K562 (cell line): ENCODE measurements around the gene CEP20. TPM values are rescaled to one million over a fixed set of nuclear protein-coding genes. Genes with fewer than 3 reads are reported as not detected.

ENCODE experiments used
- ATAC-seq: fragments of 200-7000 bp; cut with Tn5 transposase; 3 replicates; pipeline ENCODE4 v1.9.1; 2020; ENCODE audit warnings: moderate library complexity
- BruUV-seq: library from RNA; stranded (reverse); fragments of 400-500 nt; replicated peaks from 2 replicates; lab custom pipeline; 2021; lab: Mats Ljungman, UMichigan
- CTCF ChIA-PET: fragments of 300-600 bp; formaldehyde crosslinking; extraction: SDS; loops from one replicate; lab custom pipeline; 2021; ENCODE audit warnings: low intra/inter-chr PET ratio; lab: Yijun Ruan, JAX
- POLR2A ChIA-PET: fragments of 300-600, 350-650 bp; sonication (Branson Sonifier 250); formaldehyde crosslinking; extraction: SDS; loops from one replicate; lab custom pipeline; 2021; ENCODE audit warnings: antibody characterized with exemption, inconsistent platforms; lab: Yijun Ruan, JAX
- DNase-seq, 4 experiments: peaks; one replicate each; pipeline versions ENCODE4 v3.0.0 to v3.0.0-alpha.2; 2011 to 2018; ENCODE audit warnings: low spot score in 3 of 4, mixed read lengths in 3 of 4; ENCODE audit errors: extremely low read depth in 1 of 4
- FAIRE-seq: peaks from 2 replicates; lab custom pipeline; 2011; peaks lifted over from hg19 to GRCh38; lab: Jason Lieb, UNC
- H2AFZ ChIP-seq: 2 replicates; pipeline ENCODE4 v1.6.0; 2011; ENCODE audit warnings: low read depth, low read length, control low read depth, inconsistent platforms
- H3K27ac ChIP-seq: fragments of 200-600 bp; 3 replicates; pipeline ENCODE4 v1.8.0; 2011; ENCODE audit warnings: low read depth, mild to moderate bottlenecking, control low read depth, inconsistent platforms, low read length, moderate library complexity, mixed read lengths; ENCODE audit errors: extremely low read depth
- H3K27me3 ChIP-seq, 2 experiments: fragments of 300-600 bp in 1 of 2; 2 replicates in 1 of 2; 3 replicates in 1 of 2; pipeline versions ENCODE4 v1.6.0 to v1.8.0; 2011; ENCODE audit warnings: inconsistent platforms in 2 of 2, low read length in 2 of 2, mild to moderate bottlenecking in 1 of 2, mixed read lengths in 1 of 2, moderate library complexity in 1 of 2; ENCODE audit not compliant: control insufficient read depth in 2 of 2, insufficient read depth in 2 of 2
- H3K36me3 ChIP-seq: fragments of 300-600 bp; 3 replicates; pipeline ENCODE4 v1.8.0; 2011; ENCODE audit warnings: mild to moderate bottlenecking, low read length, inconsistent platforms; ENCODE audit not compliant: control insufficient read depth, insufficient read depth
- H3K4me1 ChIP-seq, 2 experiments: fragments of 200-600 bp in 1 of 2; replicated peaks in 1 of 2; 2 replicates in 1 of 2; 3 replicates in 1 of 2; pipeline versions ENCODE4 v1.5.1 to v1.8.0; 2011; ENCODE audit warnings: inconsistent platforms in 2 of 2, low read length in 2 of 2, mild to moderate bottlenecking in 1 of 2, mixed read lengths in 1 of 2, moderate library complexity in 1 of 2; ENCODE audit not compliant: control insufficient read depth in 2 of 2, insufficient read depth in 2 of 2
- H3K4me2 ChIP-seq: 2 replicates; pipeline ENCODE4 v1.6.1; 2011; ENCODE audit warnings: low read length, control low read depth, inconsistent platforms, mixed read lengths; ENCODE audit not compliant: insufficient read depth
- H3K4me3 ChIP-seq: fragments of 200-600 bp; sonication (generic), shearing (Covaris generic); 2 replicates; pipeline ENCODE4 v1.5.1; 2016; ENCODE audit warnings: control low read depth, inconsistent platforms
- H3K79me2 ChIP-seq: fragments of 200-600 bp; 3 replicates; pipeline ENCODE4 v1.8.0; 2011; ENCODE audit warnings: low read length, inconsistent platforms; ENCODE audit not compliant: control insufficient read depth, insufficient read depth
- H3K9ac ChIP-seq, 2 experiments: 2 replicates each; pipeline versions ENCODE4 v1.6.0 to v1.6.1; 2011; ENCODE audit warnings: low read depth in 2 of 2, low read length in 2 of 2, control low read depth in 1 of 2, inconsistent platforms in 1 of 2, mild to moderate bottlenecking in 1 of 2, mixed read lengths in 1 of 2; ENCODE audit not compliant: insufficient read depth in 1 of 2
- H3K9me1 ChIP-seq: one replicate; pipeline ENCODE4 v1.6.0; 2011; ENCODE audit warnings: inconsistent platforms, mild to moderate bottlenecking, low read length, moderate library complexity; ENCODE audit not compliant: control insufficient read depth, insufficient read depth
- H3K9me3 ChIP-seq: replicated peaks from 2 replicates; pipeline ENCODE4 v1.5.1; 2011; ENCODE audit warnings: low read depth, low read length, inconsistent platforms; ENCODE audit not compliant: control insufficient read depth, insufficient read depth
- H4K20me1 ChIP-seq: replicated peaks from 2 replicates; pipeline ENCODE4 v1.6.1; 2011; ENCODE audit warnings: low read length, inconsistent platforms, mixed read lengths; ENCODE audit not compliant: control insufficient read depth, insufficient read depth
- AFF1 ChIP-seq, 2 experiments: fragments of 450-650 bp; IDR thresholded peaks; 2 replicates each; pipeline ENCODE4 v1.6.1; 2018; ENCODE audit warnings: mild to moderate bottlenecking in 2 of 2, low read depth in 1 of 2; ENCODE audit not compliant: partially characterized antibody in 2 of 2
- ARID1B ChIP-seq: fragments of 450-650 bp; IDR thresholded peaks from 2 replicates; pipeline ENCODE4 v1.6.1; 2016; ENCODE audit warnings: antibody characterized with exemption, mild to moderate bottlenecking, inconsistent platforms
- ATF7 ChIP-seq: fragments of 450-650 bp; IDR thresholded peaks from 2 replicates; pipeline ENCODE4 v1.7.1; 2014; ENCODE audit warnings: mild to moderate bottlenecking, moderate library complexity
- BHLHE40 ChIP-seq: IDR thresholded peaks from 2 replicates; pipeline ENCODE4 v1.6.1; 2011; ENCODE audit warnings: low read length, improper control_type of control experiment
- CHD2 ChIP-seq: IDR thresholded peaks from 2 replicates; pipeline ENCODE4 v1.6.1; 2011; ENCODE audit warnings: low read depth, low read length
- DMBX1 ChIP-seq: fragments of 250-450 bp; sonication (Bioruptor Pico); IDR thresholded peaks from 2 replicates; pipeline ENCODE4 v1.8.0; 2022; ENCODE audit warnings: inconsistent platforms, mild to moderate bottlenecking, moderate library complexity, borderline replicate concordance
- DPF2 ChIP-seq: fragments of 450-650 bp; IDR thresholded peaks from 2 replicates; pipeline ENCODE4 v1.6.1; 2016
- GTF2F1 ChIP-seq: IDR thresholded peaks from 2 replicates; pipeline ENCODE4 v1.6.1; 2011; ENCODE audit warnings: low read depth, low read length, improper control_type of control experiment
- HLTF ChIP-seq: fragments of 450-650 bp; IDR thresholded peaks from 2 replicates; pipeline ENCODE4 v1.6.1; 2016
- JUND ChIP-seq, 2 experiments: IDR thresholded peaks; 2 replicates in 1 of 2; 3 replicates in 1 of 2; pipeline ENCODE4 v1.6.1; 2011; ENCODE audit warnings: borderline replicate concordance in 2 of 2, low read depth in 2 of 2, low read length in 2 of 2, improper control_type of control experiment in 1 of 2, missing biosample characterization in 1 of 2, missing genetic modification characterization in 1 of 2, missing genetic modification reagents in 1 of 2
- MEF2A ChIP-seq: IDR thresholded peaks from 2 replicates; pipeline ENCODE4 v1.6.1; 2011; ENCODE audit warnings: low read depth, mild to moderate bottlenecking, low read length, moderate library complexity; ENCODE audit not compliant: control insufficient read depth
- MTA3 ChIP-seq: fragments of 450-650 bp; formaldehyde crosslinking; IDR thresholded peaks from 2 replicates; pipeline ENCODE4 v1.6.1; 2017; ENCODE audit warnings: mild to moderate bottlenecking, borderline replicate concordance
- NR1H2 ChIP-seq: sonication (generic); formaldehyde crosslinking; IDR thresholded peaks from 2 replicates; pipeline ENCODE4 v1.4.0; 2020; ENCODE audit warnings: mild to moderate bottlenecking, missing genetic modification reagents
- RAD51 ChIP-seq: fragments of 450-650 bp; IDR thresholded peaks from 2 replicates; pipeline ENCODE4 v1.7.1; 2016; ENCODE audit warnings: low read depth, mild to moderate bottlenecking, borderline replicate concordance
- SP2 ChIP-seq: IDR thresholded peaks from 2 replicates; pipeline ENCODE4 v1.6.1; 2011; ENCODE audit warnings: mild to moderate bottlenecking, low read depth, low read length, moderate library complexity; ENCODE audit not compliant: poor library complexity, severe bottlenecking; ENCODE audit errors: extremely low read depth
- ZNF12 ChIP-seq: sonication (generic); formaldehyde crosslinking; IDR thresholded peaks from 2 replicates; pipeline ENCODE4 v1.4.0; 2020; ENCODE audit warnings: mild to moderate bottlenecking, missing genetic modification reagents
- ZNF134 ChIP-seq: fragments of 250-450 bp; sonication (Bioruptor Pico); conservative IDR thresholded peaks from 2 replicates; pipeline ENCODE4 v1.4.0; 2020
- WGBS: fragments of 100-300 bp; shearing (Covaris generic); methylation state at CpG from one replicate; pipeline ENCODE4 v1.1.6; 2016; ENCODE audit warnings: low coverage, mixed read lengths; ENCODE audit not compliant: insufficient coverage; ENCODE audit errors: missing lambda C conversion rate; 5-methylcytosine and 5-hydroxymethylcytosine counted together
- in situ Hi-C: fragments of 300-500 bp; cut with MboI; formaldehyde crosslinking; loops from 4 replicates; pipeline ENCODE4 v1.15.0; 2018; ENCODE audit warnings: inconsistent platforms, mixed read lengths
- intact Hi-C: fragments of 100-400 bp; cut with micrococcal nuclease; formaldehyde crosslinking; loops from 2 replicates; pipeline ENCODE4 v1.14.2; 2022
- polyA plus RNA-seq, 8 experiments: library from polyadenylated mRNA; depleted of rRNA in 4 of 8; stranded (reverse) in 5 of 8; unstranded in 3 of 8; fragments of >200 nt; fragmentation: Nextera tagmentation in 2 of 8; fragmentation: Illumina TruSeq in 1 of 8; extraction: Ambion mirVana in 2 of 8; extraction: Trizol in 1 of 8; gene quantifications; 2 replicates each; pipeline versions ENCODE4 v1.2.1 to v1.2.3, GENCODE V29; 2011 to 2014; ENCODE audit warnings: inconsistent platforms in 1 of 8, missing spikeins in 1 of 8
- total RNA-seq, 7 experiments: library from RNA; depleted of rRNA in 6 of 7; stranded (reverse); fragments of >200 nt in 6 of 7; fragmentation: Illumina TruSeq in 2 of 7; extraction: Trizol in 2 of 7; gene quantifications; 2 replicates each; pipeline versions ENCODE4 v1.2.1 to v1.2.3, GENCODE V29; 2011 to 2021; ENCODE audit warnings: low replicate concordance in 1 of 7

Gene CEP20
- total and polyA plus RNA-seq, 9 of the 15 experiments (the other 6 are each of a cell fraction or from before 2014, with no cell fraction given): 41.3 to 150 (median 104) TPM

DNA sequence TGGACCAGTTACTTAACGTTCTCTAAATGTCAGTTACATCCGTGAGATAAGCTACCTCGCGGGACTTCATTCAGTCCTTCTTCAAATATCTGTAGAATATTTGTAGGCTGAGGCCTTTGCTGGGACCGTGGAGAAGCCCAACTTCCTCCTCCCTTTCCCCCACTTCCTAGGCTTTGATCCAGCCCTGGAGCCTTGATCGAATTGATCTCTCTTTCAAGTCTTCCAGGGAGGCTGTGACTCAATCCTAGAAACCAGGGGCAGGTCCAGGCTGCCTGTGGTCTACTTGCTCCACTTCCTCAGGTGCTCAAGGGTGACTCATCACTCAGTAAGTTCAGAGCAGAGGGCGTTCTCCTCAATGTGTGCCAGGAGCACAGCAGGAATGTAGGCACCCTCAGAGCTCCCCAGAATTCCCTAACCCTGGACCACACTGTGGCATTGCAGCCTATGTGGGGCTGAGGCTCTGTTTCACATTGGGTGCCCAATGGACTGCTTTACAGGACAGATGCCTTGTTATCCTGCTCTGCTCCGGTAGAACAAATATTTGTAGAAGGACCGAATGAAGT, 11.2 kb upstream of the CEP20 start (continued):
- TF ChIP-seq ZNF134 (CRISPR knock-in tag) (0 out of 2 replicates have a peak, but pooled peaks have one; percentile 33), ATF7 (0 out of 2 replicates have a peak, but pooled peaks have one; percentile 37), HLTF (no peak), GTF2F1 (no peak), BHLHE40 (0 out of 2 replicates have a peak, but pooled peaks have one; percentile 43), DMBX1 (CRISPR knock-in tag) (0 out of 2 replicates have a peak, but pooled peaks have one; percentile 18), ZNF12 (CRISPR knock-in tag) (no peak), DPF2 (peak; percentile 76), ARID1B (peak; percentile 67), CHD2 (peak; percentile 46; the same call in 1 of the 2 replicates), JUND (IDR thresholded peaks at IDR 0.05; ENCODE audit: borderline replicate concordance, low read depth, low read length) (peak; percentile 96), JUND (tag; IDR thresholded peaks at IDR 0.05; ENCODE audit: borderline replicate concordance, low read depth, low read length) (peak; percentile 96), SP2 (peak; percentile 12)
- TF ChIP-seq, all 486 proteins: peak for 32

- Histone ChIP-seq H4K20me1 (no peaks in the 10 kb centered on the region), H3K36me3 (no peaks in the 10 kb centered on the region), H3K27me3 (no peaks in the 10 kb centered on the region), H3K79me2 (no peaks in the 10 kb centered on the region), H2AFZ (0 out of 2 replicates have a peak overlapping the region, but pooled peaks have one; percentile 80), H3K9me3 (no peaks in the 10 kb centered on the region), H3K4me3 (no peak overlapping the region), H3K27ac (no peak overlapping the region), H3K9me1 (no peaks in the 10 kb centered on the region), H3K4me1 (peaks cover 16 to 26% of the 10 kb centered on the region in 2 experiments), H3K9ac (no peak overlapping the region), H3K4me2 (no peak overlapping the region)
- DNase-seq: no peak
- WGBS: 85% methylated on average over 5 of the region's 6 CpGs
- ChIA-PET CTCF (no interaction called here), POLR2A (interaction anchor here (1.4 to 4.4 kb wide), 2 partner anchors 10 to 13 kb away, joined by 3 to 16 read pairs; partner anchors contain the start of gene CEP20)
- no TSS peak for BruUV-seq
- ATAC-seq: no peak
- no peak for FAIRE-seq
- intact Hi-C loops (no loop called here), in situ Hi-C loops (no loop called here)
- TF ChIP-seq RAD51: no peak
- TF ChIP-seq AFF1 (IDR thresholded peaks at IDR 0.05; ENCODE audit: low read depth in 1 of 2, partially characterized antibody in 2 of 2): no peak
- no peak for TF ChIP-seq MEF2A
- TF ChIP-seq MTA3: no peak
- no peak for TF ChIP-seq NR1H2 (CRISPR knock-in tag)
Observed at GRCh38 chr16:15898654-15899053, 10.3 kb upstream of the CEP20 start.
